Heart left ventricle (tissue), 16 donors: ENCODE data around the gene TP53AIP1. TPM values are rescaled to one million over a fixed set of nuclear protein-coding genes. Genes with fewer than 3 reads are reported as not detected.

ENCODE experiments used
- ATAC-seq, 4 donors: fragments of 200-7000 bp; cut with Tn5 transposase; one replicate each; pipeline ENCODE4 v1.9.1; 2020 to 2022; ENCODE audit warnings: moderate library complexity in 4 of 4, mild to moderate bottlenecking in 3 of 4, moderate number of reproducible peaks in 1 of 4
- DNase-seq, 5 donors: peaks; one replicate each; pipeline ENCODE4 v3.0.0-alpha.2; 2020
- H3K27ac ChIP-seq, 12 donors: fragments of 200-600 bp; sonication (generic) in 4 of 12; one replicate each; pipeline versions ENCODE4 v1.5.0 to v1.8.0; 2016 to 2022; ENCODE audit warnings: mild to moderate bottlenecking in 2 of 12
- H3K27me3 ChIP-seq, 9 donors: fragments of 200-600 bp; sonication (generic) in 2 of 9; one replicate each; pipeline versions ENCODE4 v1.5.1 to v1.8.0; 2016 to 2022; ENCODE audit warnings: mild to moderate bottlenecking in 3 of 9
- H3K36me3 ChIP-seq, 9 donors: fragments of 200-600 bp; sonication (generic) in 2 of 9; one replicate each; pipeline versions ENCODE4 v1.5.0 to v1.8.0; 2018 to 2022; ENCODE audit warnings: mild to moderate bottlenecking in 2 of 9
- H3K4me1 ChIP-seq, 12 donors: fragments of 200-600 bp; sonication (generic) in 4 of 12; one replicate each; pipeline versions ENCODE4 v1.5.0 to v1.8.0; 2016 to 2022; ENCODE audit warnings: mild to moderate bottlenecking in 3 of 12
- H3K4me3 ChIP-seq, 12 donors: fragments of 200-600 bp; sonication (generic) in 4 of 12; one replicate each; pipeline versions ENCODE4 v1.5.0 to v1.8.0; 2017 to 2022; ENCODE audit warnings: mild to moderate bottlenecking in 9 of 12, moderate library complexity in 4 of 12
- H3K9me3 ChIP-seq, 12 donors: fragments of 200-600 bp; sonication (generic) in 4 of 12; one replicate each; pipeline versions ENCODE4 v1.5.0 to v1.8.0; 2016 to 2022; ENCODE audit warnings: mild to moderate bottlenecking in 1 of 12
- POLR2A ChIP-seq, 2 donors: fragments of 450-650 bp; IDR thresholded peaks; one replicate each; pipeline ENCODE4 v1.6.1; 2017; ENCODE audit warnings: antibody characterized with exemption in 2 of 2, mild to moderate bottlenecking in 2 of 2, moderate library complexity in 2 of 2
- WGBS, 4 donors: extraction: QIAGEN DNeasy Blood & Tissue Kit in 2 of 4; methylation state at CpG; one replicate each; pipeline versions ENCODE4 v1.1.5 to v1.1.7; 2013 to 2018; 5-methylcytosine and 5-hydroxymethylcytosine counted together
- intact Hi-C, 10 donors: fragments of 100-400 bp; cut with DNase I; formaldehyde crosslinking; loops; one replicate each; pipeline versions ENCODE4 v1.11.1 to v1.14.2; 2022
- polyA plus RNA-seq, 2 donors: library from polyadenylated mRNA; stranded (reverse); fragments of 200-250 nt; gene quantifications; one replicate each; pipeline ENCODE4 v1.2.3, GENCODE V29; 2013
- total RNA-seq, 9 donors: library from RNA; depleted of rRNA in 2 of 9; stranded (reverse); fragments of >200 nt in 2 of 9; fragmentation: NEBNext Ultra II Directional in 3 of 9; extraction: Animal tissue kit (Norgen Biotek cat#: 25700) in 3 of 9; gene quantifications; one replicate each; pipeline versions ENCODE4 v1.1.0 to v1.2.4, GENCODE V29; 2016 to 2023
- TF ChIP-seq, protein P1 (sequence below), 12 donors: fragments of 200-600 bp; sonication (generic) in 4 of 12; IDR thresholded peaks; one replicate each; pipeline versions ENCODE4 v1.5.0 to v1.8.0; 2018 to 2022; ENCODE audit warnings: antibody characterized with exemption in 12 of 12, mild to moderate bottlenecking in 5 of 12
- donor health status: ischemic (EF 13 %, LVEDD 7.1; RV severe dilation, severe dysfunction).
- donor health status: healthy with polysubstance abuse.
- donor health status: DM: no; HTN: yes; CAD: no.
- donor health status: DM: no; HTN: no; CAD: no.
- donor health status: ischemic (EF 25% LVEDD 6.9; RV normal size, moderate dysfunction).
- donor health status: ischemic (EF 25% LVEDD 5.7; RV mildly dilated, moderate dysfunction).
- donor health status: healthy.
- donor health status: DM: yes; HTN: yes; CAD: no.
- donor health status: ischemic (EF 35%, LVEDD 5.7; RV mildly dilated, moderate dysfunction).
- donor health status: nonischemic (EF 11% LVEDD 7.7; RV severe dilation, severe dysfunction).
- donor health status: DM: yes; HTN: yes; CAD: no.
- donor health status: PGD.
- donor health status: ischemic (EF 29% LVEDD 5.4; RV normal size, mild dysfunction).
- donor health status: nonischemic (EF 23%, LVEDD 6.1; RV moderate dilation, normal function).

The TP53AIP1 gene
- total and polyA plus RNA-seq, 11 donors, result 0.01 TPM; not detected in 10

GRCh38 chr11:128929468-128929867, 13.2 kb downstream of the TP53AIP1 start:
- no peak for TF ChIP-seq POLR2A (IDR thresholded peaks at IDR 0.05)
- TF ChIP-seq, protein P1, sequence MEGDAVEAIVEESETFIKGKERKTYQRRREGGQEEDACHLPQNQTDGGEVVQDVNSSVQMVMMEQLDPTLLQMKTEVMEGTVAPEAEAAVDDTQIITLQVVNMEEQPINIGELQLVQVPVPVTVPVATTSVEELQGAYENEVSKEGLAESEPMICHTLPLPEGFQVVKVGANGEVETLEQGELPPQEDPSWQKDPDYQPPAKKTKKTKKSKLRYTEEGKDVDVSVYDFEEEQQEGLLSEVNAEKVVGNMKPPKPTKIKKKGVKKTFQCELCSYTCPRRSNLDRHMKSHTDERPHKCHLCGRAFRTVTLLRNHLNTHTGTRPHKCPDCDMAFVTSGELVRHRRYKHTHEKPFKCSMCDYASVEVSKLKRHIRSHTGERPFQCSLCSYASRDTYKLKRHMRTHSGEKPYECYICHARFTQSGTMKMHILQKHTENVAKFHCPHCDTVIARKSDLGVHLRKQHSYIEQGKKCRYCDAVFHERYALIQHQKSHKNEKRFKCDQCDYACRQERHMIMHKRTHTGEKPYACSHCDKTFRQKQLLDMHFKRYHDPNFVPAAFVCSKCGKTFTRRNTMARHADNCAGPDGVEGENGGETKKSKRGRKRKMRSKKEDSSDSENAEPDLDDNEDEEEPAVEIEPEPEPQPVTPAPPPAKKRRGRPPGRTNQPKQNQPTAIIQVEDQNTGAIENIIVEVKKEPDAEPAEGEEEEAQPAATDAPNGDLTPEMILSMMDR (IDR thresholded peaks at IDR 0.05), result no peak
- Histone ChIP-seq H3K36me3 (no peaks in the 10 kb centered on the region), H3K9me3 (no peaks in the 10 kb centered on the region), H3K27ac (no peak overlapping the region), H3K4me3 (no peak overlapping the region), H3K27me3 (no peaks in the 10 kb centered on the region), H3K4me1 (peaks cover 0 to 11% (median 0%) of the 10 kb centered on the region in 12 donors)
- intact Hi-C loops, result no loop called here
- DNase-seq (no peak), ATAC-seq (no peak)
- 76 to 84% (median 80%) methylated on average over 5 of the region's 5 CpGs for WGBS, 4 donors

- Histone ChIP-seq H3K4me1 (peaks cover 0 to 11% (median 0%) of the 10 kb centered on the region in 12 donors), H3K36me3 (no peaks in the 10 kb centered on the region), H3K27me3 (no peaks in the 10 kb centered on the region), H3K4me3 (no peak overlapping the region), H3K9me3 (no peaks in the 10 kb centered on the region), H3K27ac (no peak overlapping the region)
- DNase-seq (no peak), ATAC-seq (no peak)
- TF ChIP-seq POLR2A (IDR thresholded peaks at IDR 0.05), result no peak
- TF ChIP-seq, protein P1 (IDR thresholded peaks at IDR 0.05), result no peak
- intact Hi-C loops, result no loop called here
- 59 to 75% (median 68%) methylated on average over 5 of the region's 5 CpGs for WGBS, 4 donors
Observed at GRCh38 chr11:128928400-128928799, 14.3 kb downstream of the TP53AIP1 start.

- DNase-seq (no peak), ATAC-seq (no peak)
- Histone ChIP-seq H3K27me3 (no peaks in the 10 kb centered on the region), H3K27ac (no peak overlapping the region), H3K4me3 (no peak overlapping the region), H3K36me3 (no peaks in the 10 kb centered on the region), H3K9me3 (no peaks in the 10 kb centered on the region), H3K4me1 (peaks cover 0 to 11% (median 0%) of the 10 kb centered on the region in 12 donors)
- WGBS, 4 donors, result 75 to 80% (median 79%) methylated on average over 11 to 12 of the region's 12 CpGs
- intact Hi-C loops, result no loop called here
- TF ChIP-seq POLR2A (IDR thresholded peaks at IDR 0.05), result no peak
- TF ChIP-seq, protein P1 (IDR thresholded peaks at IDR 0.05), result no peak
Observed at GRCh38 chr11:128927683-128928336, 14.9 kb downstream of the TP53AIP1 start.

DNA sequence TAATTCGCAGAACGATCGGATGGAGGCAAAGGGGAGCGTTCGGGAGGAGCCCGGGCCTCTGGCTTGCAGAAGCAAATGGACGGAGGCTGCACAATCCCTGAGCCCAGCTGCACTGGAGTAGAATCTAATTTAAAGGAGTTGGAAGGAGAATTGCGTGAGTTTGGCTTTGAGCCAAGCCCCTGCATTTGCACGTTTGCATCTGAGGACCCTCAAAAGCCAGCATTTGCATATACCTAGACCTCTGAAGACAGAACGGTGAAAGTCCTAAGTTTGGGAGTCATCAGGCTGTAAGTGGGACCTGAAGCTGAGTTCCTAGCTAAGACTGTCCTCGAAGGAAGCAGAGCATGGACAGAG, 15.6 kb downstream of the TP53AIP1 start:
- Histone ChIP-seq H3K4me1 (peaks cover 0 to 11% (median 0%) of the 10 kb centered on the region in 12 donors), H3K27me3 (no peaks in the 10 kb centered on the region), H3K4me3 (no peak overlapping the region), H3K9me3 (no peaks in the 10 kb centered on the region), H3K36me3 (no peaks in the 10 kb centered on the region), H3K27ac (no peak overlapping the region)
- TF ChIP-seq POLR2A (IDR thresholded peaks at IDR 0.05), result no peak
- TF ChIP-seq, protein P1 (IDR thresholded peaks at IDR 0.05), result no peak
- WGBS, 4 donors, result 72 to 76% (median 74%) methylated on average over 11 of the region's 11 CpGs
- intact Hi-C loops, result no loop called here
- DNase-seq (no peak), ATAC-seq (no peak)
